CD4-positive, alpha-beta T cell treated with Interleukin-17A for 1 hour (primary cell): ENCODE data around the gene TFCP2.
"Not testable (repeated sequence)": the region's sequence is repeated elsewhere in the genome, so short reads cannot be mapped to it uniquely, and the experiment has no call there.

Experiments used
- DNase-seq: peaks from one replicate; pipeline ENCODE4 v3.0.0-alpha.2; 2020

The TFCP2 gene

GRCh38 chr12:51080136-51080535 is 92.8 kb downstream of the TFCP2 start:
- DNase-seq, result no peak

- not testable (repeated sequence) for DNase-seq
Measured at GRCh38 chr12:51078866-51079265, 94.1 kb downstream of the TFCP2 start.

DNA sequence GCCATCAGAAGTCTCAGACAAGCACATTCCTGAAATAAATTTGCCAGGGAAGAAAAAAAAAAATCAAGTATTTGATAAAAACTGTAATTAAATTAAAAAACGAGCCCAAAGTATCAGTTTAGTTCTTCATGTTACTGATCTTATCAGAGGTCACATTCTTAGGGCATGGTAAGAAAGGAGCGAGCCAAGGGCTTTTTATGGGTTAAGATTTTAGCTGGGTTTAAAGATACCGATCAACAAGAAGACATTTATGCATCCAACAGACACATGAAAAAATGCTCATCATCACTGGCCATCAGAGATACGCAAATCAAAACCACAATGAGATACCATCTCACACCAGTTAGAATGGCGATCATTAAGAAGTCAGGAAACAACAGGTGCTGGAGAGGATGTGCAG is 94.6 kb downstream of the TFCP2 start:
- not testable (repeated sequence) for DNase-seq

DNA sequence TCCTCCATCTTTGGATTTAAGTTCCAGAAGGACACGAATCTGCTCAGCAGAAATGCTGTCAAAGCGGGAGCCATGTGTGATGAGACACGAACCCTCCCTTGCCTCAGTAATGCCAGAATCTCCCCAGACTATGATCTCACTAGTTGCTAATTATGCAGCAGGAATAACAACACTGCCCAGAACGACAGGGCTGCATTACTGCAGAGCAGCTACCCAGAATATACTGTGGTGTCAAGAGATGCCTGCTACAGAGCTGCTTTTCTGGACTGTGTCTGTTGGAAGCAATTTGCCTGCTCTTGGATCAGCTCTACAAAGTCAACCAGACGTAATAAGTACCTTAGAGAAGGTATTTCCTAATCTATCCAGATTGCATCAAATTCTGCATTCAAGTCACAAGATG is 95.0 kb downstream of the TFCP2 start:
- no peak for DNase-seq

DNA sequence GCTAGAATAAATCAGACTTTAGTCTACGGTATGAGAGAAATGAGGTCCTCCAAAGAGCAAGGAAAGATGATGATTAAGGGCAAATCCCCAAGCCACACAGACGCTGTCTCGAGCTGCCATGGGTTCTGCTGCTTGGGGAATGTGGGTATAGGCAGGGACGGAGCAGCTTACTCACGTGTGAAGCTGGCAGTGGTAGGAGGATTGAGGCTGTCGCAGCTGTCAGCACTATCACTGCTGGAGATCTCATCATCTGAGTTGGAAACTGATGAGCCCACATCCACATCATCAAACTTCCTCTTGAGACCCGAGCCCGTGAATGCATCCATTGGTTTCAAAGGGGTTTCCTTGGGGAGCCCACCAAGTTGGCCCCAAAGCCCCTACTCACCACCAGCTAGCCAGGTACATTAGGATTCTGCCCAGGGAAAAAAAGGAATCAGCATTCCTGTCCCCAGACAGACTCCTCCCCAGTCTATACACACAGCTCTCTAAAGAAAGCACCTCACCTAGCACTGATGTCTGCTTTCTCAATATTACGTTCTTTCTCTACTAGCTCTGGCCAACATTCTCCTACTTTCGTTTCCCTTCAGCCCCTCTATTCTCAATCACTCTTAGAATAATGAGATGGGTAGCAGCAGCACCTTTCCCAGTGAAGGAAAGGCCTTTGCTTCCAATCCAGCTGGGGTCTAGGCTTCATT is 96.6 kb downstream of the TFCP2 start:
- no peak for DNase-seq

GRCh38 chr12:51075390-51075789 is 97.5 kb downstream of the TFCP2 start:
- no peak for DNase-seq

DNA sequence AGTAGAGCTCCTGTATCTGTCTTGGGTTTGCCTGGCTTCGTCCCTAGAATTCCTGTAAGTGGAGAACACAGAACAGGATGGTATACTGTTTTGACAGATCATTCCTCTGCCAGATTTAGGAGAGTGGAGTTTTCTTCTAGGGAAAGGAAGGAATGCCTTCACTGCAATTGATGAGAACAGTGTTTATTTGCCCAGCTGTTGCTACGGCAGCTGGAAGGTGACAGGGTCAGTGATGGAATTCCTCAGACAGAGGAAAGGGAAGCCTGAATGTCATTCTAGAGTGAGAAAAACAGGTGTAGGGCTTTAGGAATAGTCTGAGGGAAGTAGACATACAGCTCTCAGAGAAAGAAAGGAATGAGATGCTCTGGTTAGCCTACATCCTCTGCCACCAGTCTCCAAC is 101.3 kb downstream of the TFCP2 start:
- no peak for DNase-seq

DNA sequence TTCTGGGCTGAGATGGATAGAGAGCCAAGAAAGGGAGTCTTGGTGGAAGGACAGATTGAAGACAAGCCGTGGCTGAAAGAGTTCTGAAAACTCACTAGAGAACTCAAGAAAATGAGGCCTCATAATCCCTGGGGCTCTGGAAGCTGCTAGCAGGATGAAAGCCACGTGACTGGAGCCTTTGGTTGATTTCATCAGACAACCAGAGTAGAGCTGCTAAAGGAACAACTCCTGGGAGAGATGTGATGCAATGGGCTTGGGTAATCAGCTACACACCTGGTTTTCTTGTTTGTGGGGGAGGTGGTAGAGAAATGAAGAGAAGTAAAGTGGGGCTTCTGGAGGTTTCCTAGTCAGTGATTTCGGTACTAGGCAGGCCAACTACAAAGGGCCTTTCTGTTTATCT is 102.9 kb downstream of the TFCP2 start:
- DNase-seq, result no peak

- DNase-seq, result no peak
Measured at GRCh38 chr12:51067771-51068170, 105.2 kb downstream of the TFCP2 start.

DNA sequence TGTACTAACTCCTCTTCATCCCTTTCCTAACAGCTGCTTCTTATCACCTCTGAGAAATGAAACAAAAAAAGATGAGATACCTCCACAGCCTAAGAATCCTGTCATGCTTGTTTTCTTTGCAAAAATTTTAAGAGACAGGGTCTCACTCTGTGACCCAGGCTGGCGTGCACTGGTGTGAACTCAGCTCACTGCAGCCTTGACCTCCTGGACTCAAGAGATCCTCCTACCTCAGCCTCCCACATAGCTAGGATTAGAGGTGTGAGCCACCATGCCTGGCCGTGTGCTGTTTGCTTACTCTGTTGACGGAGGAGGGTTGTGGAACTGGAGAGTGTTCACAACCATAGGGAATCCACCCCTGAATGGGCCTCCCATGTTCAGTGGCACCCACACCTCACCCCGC is 105.7 kb downstream of the TFCP2 start:
- no peak for DNase-seq

DNA sequence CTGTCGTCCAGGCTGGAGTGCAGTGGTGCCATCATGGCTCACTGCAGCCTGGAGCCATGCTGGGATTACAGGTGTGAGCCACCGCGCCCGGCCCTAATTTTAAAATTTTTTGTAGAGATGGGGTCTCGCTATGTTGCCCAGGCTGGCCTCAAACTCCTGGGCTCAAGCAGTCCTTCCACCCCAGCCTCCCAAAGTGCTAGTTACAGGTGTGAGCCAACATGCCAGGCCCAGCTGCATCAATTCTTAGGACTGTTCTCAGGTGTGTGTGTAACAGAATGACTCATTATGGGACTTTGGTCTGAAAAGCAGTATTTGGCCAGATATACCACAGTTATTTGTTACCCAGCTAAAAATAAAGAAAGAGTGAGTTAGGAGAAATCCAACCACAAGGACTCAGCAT is 107.4 kb downstream of the TFCP2 start:
- no peak for DNase-seq

GRCh38 chr12:51062631-51063397 is 110.1 kb downstream of the TFCP2 start:
- no peak for DNase-seq

GRCh38 chr12:51059086-51059485 is 113.8 kb downstream of the TFCP2 start:
- DNase-seq, result no peak

DNA sequence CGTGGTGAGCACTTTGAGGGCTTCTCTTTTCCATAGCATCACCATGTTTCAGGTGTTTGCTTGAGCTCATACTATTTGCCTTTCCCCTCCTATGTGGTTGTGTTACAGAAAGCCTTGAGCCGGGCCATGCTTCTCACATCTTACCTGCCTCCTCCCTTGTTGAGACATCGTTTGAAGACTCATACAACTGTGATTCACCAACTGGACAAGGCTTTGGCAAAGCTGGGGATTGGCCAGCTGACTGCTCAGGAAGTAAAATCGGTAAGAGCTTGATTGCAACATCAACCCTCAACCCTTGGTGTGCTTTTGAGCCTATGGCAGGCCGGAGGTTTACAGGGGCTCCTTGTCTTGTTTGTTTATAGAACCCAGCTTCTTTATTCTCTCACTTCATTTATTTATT is 116.7 kb downstream of the TFCP2 start:
- DNase-seq, result no peak

- no peak for DNase-seq
Measured at GRCh38 chr12:51055060-51055459, 117.9 kb downstream of the TFCP2 start.

- DNase-seq, result no peak
Measured at GRCh38 chr12:51051787-51052186, 121.1 kb downstream of the TFCP2 start.

- DNase-seq, result no peak
Measured at GRCh38 chr12:51049525-51049924, 123.4 kb downstream of the TFCP2 start.

DNA sequence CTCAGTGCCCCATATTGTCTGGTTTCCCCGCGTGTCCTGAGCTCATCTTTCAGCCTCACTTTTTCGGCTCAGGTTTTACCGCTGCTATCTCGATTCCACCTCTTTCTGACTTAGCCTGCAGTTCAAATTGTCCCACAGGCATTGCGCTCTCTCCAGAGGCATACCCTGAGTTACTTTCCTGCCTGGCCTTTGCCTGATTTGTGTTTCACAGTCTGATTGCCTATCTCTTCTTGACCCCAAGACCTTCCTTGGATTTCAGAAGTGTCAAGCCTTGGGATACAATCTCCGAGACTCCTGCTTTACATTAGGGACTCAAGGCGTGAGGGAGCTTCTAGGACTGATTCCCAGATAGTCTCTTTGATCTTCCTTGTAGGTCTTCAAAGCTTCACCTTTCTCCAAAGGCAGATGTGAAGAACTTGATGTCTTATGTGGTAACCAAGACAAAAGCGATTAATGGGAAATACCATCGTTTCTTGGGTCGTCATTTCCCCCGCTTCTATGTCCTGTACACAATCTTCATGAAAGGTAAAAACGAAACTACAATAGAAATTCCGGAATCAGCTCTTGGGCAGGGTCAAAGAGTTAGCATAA is 124.2 kb downstream of the TFCP2 start:
- DNase-seq, result peak; percentile 58

GRCh38 chr12:51047655-51048540 is 125.0 kb downstream of the TFCP2 start, which contains the start of gene LETMD1:
Gene LETMD1, plus strand, starts transcription at chr12:51048327. Its CDS starts 30 bp downstream, at chr12:51048357.
- DNase-seq, result peak; percentile 97
